ENCODE measurements around the gene CCDC141. TPM values are rescaled to one million over a fixed set of nuclear protein-coding genes. Genes with fewer than 3 reads are reported as not detected.
"Not testable (repeated sequence)": the region's sequence is repeated elsewhere in the genome, so short reads cannot be mapped to it uniquely, and the experiment has no call there.

CCDC141 gene
- total RNA-seq, 1 experiment from 2014 or later = 0.30 TPM

DNA sequence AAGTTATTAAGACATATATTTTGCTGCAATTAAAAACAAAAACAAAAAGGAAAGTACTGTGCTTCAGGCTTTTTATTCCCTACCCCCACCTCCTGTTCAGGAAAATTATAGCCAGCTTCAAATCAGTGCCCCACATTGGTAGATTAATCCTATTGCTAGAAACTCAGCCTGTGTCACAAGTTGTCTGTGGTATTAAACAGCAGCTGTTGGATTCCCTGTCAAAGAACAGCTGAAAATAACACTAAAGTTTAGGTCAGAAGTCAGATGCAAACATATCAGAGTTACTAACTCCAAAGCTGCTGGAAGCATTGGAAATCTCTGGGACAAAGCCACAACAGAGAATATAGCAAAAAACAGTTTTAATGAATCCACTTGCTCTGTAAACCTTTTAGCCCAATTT lies 818 bp upstream of the CCDC141 start:
- Histone ChIP-seq H3K4me3 (ENCODE audit: low read length) (no peak overlapping the region), H3K27ac (ENCODE audit: low read length) (no peak overlapping the region), H3K27me3 (ENCODE audit: low read length) (no peaks in the 10 kb centered on the region), H3K9ac (ENCODE audit: low read length) (no peak overlapping the region), H3K4me2 (ENCODE audit: low read depth, low read length, poor library complexity, severe bottlenecking) (no peak overlapping the region), H3K4me1 (ENCODE audit: low read length) (no peaks in the 10 kb centered on the region), H3K79me2 (ENCODE audit: low read length) (no peaks in the 10 kb centered on the region), H3K9me2 (replicated peaks; ENCODE audit: insufficient read depth, low read length) (no peaks in the 10 kb centered on the region), H4K20me1 (ENCODE audit: insufficient read depth, low read depth, low read length) (no peaks in the 10 kb centered on the region), H3K36me3 (ENCODE audit: insufficient read depth, low read length) (no peaks in the 10 kb centered on the region), H3K9me3 (ENCODE audit: low read length) (no peaks in the 10 kb centered on the region), H2AFZ (ENCODE audit: low read length) (no peak overlapping the region)
- no peak for DNase-seq

DNA sequence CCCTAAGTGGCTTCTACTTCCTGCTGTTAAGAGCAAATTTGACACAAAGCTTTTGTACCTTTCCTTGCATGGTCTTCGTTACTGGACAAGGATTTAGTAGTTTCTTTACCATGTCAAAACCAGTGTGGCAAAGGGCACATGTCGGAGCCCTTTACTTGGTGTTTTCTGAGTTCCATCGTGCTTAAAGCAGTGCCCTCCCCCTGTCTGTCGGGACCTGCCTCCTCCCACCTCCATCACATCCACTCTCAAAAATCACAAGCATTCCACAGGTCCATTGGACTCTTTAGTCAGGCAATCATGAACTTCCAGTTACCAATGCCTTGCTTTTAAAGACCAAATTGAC lies 763 bp downstream of the CCDC141 start:
- H3K27ac ChIP-seq (ENCODE audit: low read length) = no peak overlapping the region

DNA sequence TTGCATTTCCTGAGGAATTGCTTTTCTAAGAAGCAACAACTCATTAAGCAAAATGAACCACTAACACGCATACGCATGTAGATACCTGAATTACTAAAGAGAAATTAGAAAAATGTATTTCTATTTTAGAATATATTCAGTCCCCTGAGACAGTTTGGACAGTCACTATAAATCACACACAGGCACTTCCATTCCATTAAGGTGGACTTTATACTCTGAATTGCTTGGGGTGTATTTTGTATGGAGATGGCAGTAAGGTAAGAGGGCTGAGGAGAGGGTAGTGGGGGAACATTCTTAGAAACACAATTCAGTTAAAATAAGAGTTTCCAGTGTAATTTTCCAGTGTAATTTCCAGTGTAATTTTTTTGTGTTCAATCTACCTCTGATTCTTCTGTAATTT lies 1.8 kb downstream of the CCDC141 start:
- Histone ChIP-seq H3K27me3 (ENCODE audit: low read length) (no peaks in the 10 kb centered on the region), H2AFZ (ENCODE audit: low read length) (no peak overlapping the region), H3K9ac (ENCODE audit: low read length) (no peak overlapping the region), H3K27ac (ENCODE audit: low read length) (no peak overlapping the region), H3K36me3 (ENCODE audit: insufficient read depth, low read length) (no peaks in the 10 kb centered on the region), H4K20me1 (ENCODE audit: insufficient read depth, low read depth, low read length) (no peaks in the 10 kb centered on the region), H3K9me3 (ENCODE audit: low read length) (no peaks in the 10 kb centered on the region), H3K9me2 (replicated peaks; ENCODE audit: insufficient read depth, low read length) (no peaks in the 10 kb centered on the region), H3K79me2 (ENCODE audit: low read length) (no peaks in the 10 kb centered on the region), H3K4me2 (ENCODE audit: low read depth, low read length, poor library complexity, severe bottlenecking) (no peak overlapping the region), H3K4me1 (ENCODE audit: low read length) (no peaks in the 10 kb centered on the region), H3K4me3 (ENCODE audit: low read length) (no peak overlapping the region)
- no peak for DNase-seq

More for the DNA sequence above, 763 bp downstream of the CCDC141 start:
- H3K9ac ChIP-seq (ENCODE audit: low read length) = no peak overlapping the region
- no peaks in the 10 kb centered on the region for H3K79me2 ChIP-seq (ENCODE audit: low read length)
- no peak for DNase-seq
- no peaks in the 10 kb centered on the region for H3K27me3 ChIP-seq (ENCODE audit: low read length)
- H2AFZ ChIP-seq (ENCODE audit: low read length) = no peak overlapping the region
- H3K4me2 ChIP-seq (ENCODE audit: low read depth, low read length, poor library complexity, severe bottlenecking) = no peak overlapping the region
- no peaks in the 10 kb centered on the region for H3K9me2 ChIP-seq (replicated peaks; ENCODE audit: insufficient read depth, low read length)
- no peaks in the 10 kb centered on the region for H4K20me1 ChIP-seq (ENCODE audit: insufficient read depth, low read depth, low read length)
- no peaks in the 10 kb centered on the region for H3K36me3 ChIP-seq (ENCODE audit: insufficient read depth, low read length)
- no peaks in the 10 kb centered on the region for H3K4me1 ChIP-seq (ENCODE audit: low read length)
- no peaks in the 10 kb centered on the region for H3K9me3 ChIP-seq (ENCODE audit: low read length)
- H3K4me3 ChIP-seq (ENCODE audit: low read length) = no peak overlapping the region

DNA sequence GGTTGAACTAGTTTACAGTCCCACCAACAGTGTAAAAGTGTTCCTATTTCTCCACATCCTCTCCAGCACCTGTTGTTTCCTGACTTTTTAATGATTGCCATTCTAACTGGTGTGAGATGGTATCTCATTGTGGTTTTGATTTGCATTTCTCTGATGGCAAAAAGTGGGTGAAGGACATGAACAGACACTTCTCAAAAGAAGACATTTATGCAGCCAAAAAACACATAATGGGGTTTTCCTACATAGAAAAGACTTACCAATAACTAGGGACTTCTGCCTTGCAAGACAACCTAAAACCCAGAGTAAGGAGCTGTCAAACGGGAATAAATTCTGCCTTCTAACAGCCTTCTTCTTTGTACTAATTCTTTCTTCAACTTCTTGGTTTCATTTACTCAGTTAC lies 4.3 kb downstream of the CCDC141 start:
- H3K4me2 ChIP-seq (ENCODE audit: low read depth, low read length, poor library complexity, severe bottlenecking); H4K20me1 ChIP-seq (ENCODE audit: insufficient read depth, low read depth, low read length); DNase-seq; H3K27ac ChIP-seq (ENCODE audit: low read length); H3K79me2 ChIP-seq (ENCODE audit: low read length); H3K4me3 ChIP-seq (ENCODE audit: low read length); H3K4me1 ChIP-seq (ENCODE audit: low read length); H3K9me2 ChIP-seq (replicated peaks; ENCODE audit: insufficient read depth, low read length); H3K9ac ChIP-seq (ENCODE audit: low read length); H3K36me3 ChIP-seq (ENCODE audit: insufficient read depth, low read length); H3K9me3 ChIP-seq (ENCODE audit: low read length); H2AFZ ChIP-seq (ENCODE audit: low read length); H3K27me3 ChIP-seq (ENCODE audit: low read length): not testable (repeated sequence)

DNA sequence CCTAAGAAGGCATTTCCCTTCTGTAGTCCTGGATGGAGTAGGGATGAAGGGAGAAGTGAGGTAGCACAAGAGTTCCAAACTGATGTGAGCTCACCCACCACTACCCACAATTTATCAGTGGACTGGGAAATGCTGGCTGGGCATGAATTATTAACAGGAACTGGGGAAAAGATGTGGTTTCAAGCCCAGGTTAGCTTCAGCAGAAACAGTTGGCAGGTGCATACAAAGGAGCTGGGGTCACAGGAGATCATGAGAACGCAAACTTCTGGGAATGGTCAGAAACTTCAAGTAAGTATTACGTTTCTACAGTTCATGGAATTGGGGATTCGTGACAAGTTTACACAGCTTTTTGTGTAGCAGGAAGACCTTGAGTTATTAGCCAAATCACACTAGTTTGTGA lies 5.4 kb downstream of the CCDC141 start:
- H3K9me3 ChIP-seq (ENCODE audit: low read length) = no peaks in the 10 kb centered on the region
- no peak overlapping the region for H3K9ac ChIP-seq (ENCODE audit: low read length)
- H4K20me1 ChIP-seq (ENCODE audit: insufficient read depth, low read depth, low read length) = no peaks in the 10 kb centered on the region
- H3K27ac ChIP-seq (ENCODE audit: low read length) = no peak overlapping the region
- H2AFZ ChIP-seq (ENCODE audit: low read length) = no peak overlapping the region
- no peaks in the 10 kb centered on the region for H3K4me1 ChIP-seq (ENCODE audit: low read length)
- no peaks in the 10 kb centered on the region for H3K27me3 ChIP-seq (ENCODE audit: low read length)
- no peak overlapping the region for H3K4me2 ChIP-seq (ENCODE audit: low read depth, low read length, poor library complexity, severe bottlenecking)
- H3K9me2 ChIP-seq (replicated peaks; ENCODE audit: insufficient read depth, low read length) = no peaks in the 10 kb centered on the region; the same call in 1 of the 2 replicates
- no peak for DNase-seq
- H3K4me3 ChIP-seq (ENCODE audit: low read length) = no peak overlapping the region
- no peaks in the 10 kb centered on the region for H3K79me2 ChIP-seq (ENCODE audit: low read length)
- H3K36me3 ChIP-seq (ENCODE audit: insufficient read depth, low read length) = no peaks in the 10 kb centered on the region

DNA sequence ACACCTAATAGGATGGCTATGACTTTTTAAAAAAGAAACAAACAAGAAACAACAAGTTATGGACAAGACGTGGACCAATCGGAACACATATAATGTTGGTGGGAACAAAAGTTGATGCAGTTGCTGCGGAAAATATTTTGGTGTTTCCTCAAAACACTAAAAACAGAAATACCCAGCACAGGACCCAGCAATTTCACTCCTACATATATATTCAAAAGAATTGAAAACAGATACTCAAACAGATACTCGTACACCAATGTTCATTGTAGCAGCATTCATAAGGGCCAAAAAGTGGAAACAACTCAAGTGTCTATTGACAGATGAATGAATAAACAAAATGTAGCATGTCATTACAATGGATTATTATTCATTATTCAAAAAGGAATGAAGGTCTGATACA lies 12.1 kb downstream of the CCDC141 start:
- Histone ChIP-seq H3K79me2 (ENCODE audit: low read length) (no peaks in the 10 kb centered on the region), H3K9ac (ENCODE audit: low read length) (no peak overlapping the region), H4K20me1 (ENCODE audit: insufficient read depth, low read depth, low read length) (no peaks in the 10 kb centered on the region), H3K4me3 (ENCODE audit: low read length) (no peak overlapping the region), H3K4me1 (ENCODE audit: low read length) (no peaks in the 10 kb centered on the region), H3K36me3 (ENCODE audit: insufficient read depth, low read length) (no peaks in the 10 kb centered on the region), H3K9me2 (replicated peaks; ENCODE audit: insufficient read depth, low read length) (no peaks in the 10 kb centered on the region; the same call in 1 of the 2 replicates), H3K4me2 (ENCODE audit: low read depth, low read length, poor library complexity, severe bottlenecking) (no peak overlapping the region), H3K9me3 (ENCODE audit: low read length) (no peaks in the 10 kb centered on the region), H3K27me3 (ENCODE audit: low read length) (no peaks in the 10 kb centered on the region), H3K27ac (ENCODE audit: low read length) (no peak overlapping the region), H2AFZ (ENCODE audit: low read length) (no peak overlapping the region)
- DNase-seq = no peak

DNA sequence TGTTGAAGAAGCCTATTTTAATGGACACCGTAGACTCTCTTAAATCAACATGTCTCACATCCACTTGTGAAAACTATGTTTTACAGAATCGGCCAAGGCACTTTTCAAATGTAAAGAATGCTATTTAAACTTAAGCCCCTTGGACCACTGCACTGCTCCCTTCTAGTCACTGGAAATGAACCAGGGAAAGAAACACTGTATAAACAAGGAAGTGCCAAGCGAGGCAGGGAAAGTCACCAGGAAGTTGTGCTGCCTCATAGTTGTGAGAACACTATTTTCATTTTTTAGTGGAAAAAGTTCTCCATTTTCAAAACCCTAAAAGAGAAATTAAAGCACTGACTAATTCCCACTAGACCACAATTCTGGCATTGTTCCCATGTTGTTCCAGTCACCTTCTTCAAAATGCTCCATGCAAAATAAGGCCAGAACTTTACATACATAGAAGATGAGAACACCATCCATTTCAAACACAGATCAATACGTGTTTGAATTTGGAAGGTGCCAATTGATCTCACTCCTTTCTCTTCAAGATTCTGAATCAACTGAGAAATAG lies 13.5 kb downstream of the CCDC141 start:
- no peaks in the 10 kb centered on the region for H3K79me2 ChIP-seq (ENCODE audit: low read length)
- no peak overlapping the region for H3K9ac ChIP-seq (ENCODE audit: low read length)
- no peaks in the 10 kb centered on the region for H3K27me3 ChIP-seq (ENCODE audit: low read length)
- DNase-seq = no peak
- H3K36me3 ChIP-seq (ENCODE audit: insufficient read depth, low read length) = no peaks in the 10 kb centered on the region
- no peak overlapping the region for H3K4me2 ChIP-seq (ENCODE audit: low read depth, low read length, poor library complexity, severe bottlenecking)
- H3K4me3 ChIP-seq (ENCODE audit: low read length) = no peak overlapping the region
- no peaks in the 10 kb centered on the region for H3K9me3 ChIP-seq (ENCODE audit: low read length)
- H3K4me1 ChIP-seq (ENCODE audit: low read length) = no peaks in the 10 kb centered on the region
- no peaks in the 10 kb centered on the region; the same call in 1 of the 2 replicates for H3K9me2 ChIP-seq (replicated peaks; ENCODE audit: insufficient read depth, low read length)
- H3K27ac ChIP-seq (ENCODE audit: low read length) = no peak overlapping the region
- no peak overlapping the region for H2AFZ ChIP-seq (ENCODE audit: low read length)
- no peaks in the 10 kb centered on the region for H4K20me1 ChIP-seq (ENCODE audit: insufficient read depth, low read depth, low read length)

DNA sequence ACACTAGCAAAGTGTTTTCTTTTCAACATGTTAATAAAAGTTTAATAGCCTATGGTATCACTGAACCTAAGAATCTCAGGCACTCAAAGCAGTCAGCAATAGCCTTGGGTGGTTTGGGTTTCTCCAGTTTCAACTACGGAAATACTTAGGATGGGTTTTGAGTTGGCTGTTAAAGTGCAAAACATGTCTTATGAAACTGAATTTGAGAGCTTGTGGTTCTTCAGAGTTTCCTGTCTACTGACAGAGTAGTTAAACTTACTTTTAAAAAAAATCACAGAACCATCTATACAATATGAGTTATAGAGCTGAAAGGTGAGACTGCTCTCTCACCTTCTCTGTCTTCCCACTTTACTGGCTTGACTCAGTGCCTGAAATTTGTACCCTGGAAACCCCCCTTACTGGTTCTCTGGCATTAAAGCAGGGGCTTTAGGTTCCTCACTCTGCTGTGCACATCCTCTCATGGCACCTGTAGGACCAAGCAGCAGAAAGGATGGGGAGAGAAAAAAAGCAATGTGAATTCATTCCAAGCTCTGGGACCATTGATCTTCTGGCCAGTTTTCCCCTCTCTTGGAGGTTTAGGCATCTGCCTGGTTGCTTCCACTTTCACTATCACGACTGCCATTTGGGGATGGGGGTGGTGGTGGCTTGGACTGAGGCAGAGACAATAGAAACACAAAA lies 18.1 kb downstream of the CCDC141 start:
- no peaks in the 10 kb centered on the region for H3K9me3 ChIP-seq (ENCODE audit: low read length)
- H3K9ac ChIP-seq (ENCODE audit: low read length) = no peak overlapping the region
- H4K20me1 ChIP-seq (ENCODE audit: insufficient read depth, low read depth, low read length) = no peaks in the 10 kb centered on the region
- H3K4me1 ChIP-seq (ENCODE audit: low read length) = no peaks in the 10 kb centered on the region
- no peak for DNase-seq
- no peak overlapping the region for H3K27ac ChIP-seq (ENCODE audit: low read length)
- no peak overlapping the region for H3K4me3 ChIP-seq (ENCODE audit: low read length)
- H3K9me2 ChIP-seq (replicated peaks; ENCODE audit: insufficient read depth, low read length) = no peaks in the 10 kb centered on the region
- no peak overlapping the region for H2AFZ ChIP-seq (ENCODE audit: low read length)
- no peaks in the 10 kb centered on the region for H3K79me2 ChIP-seq (ENCODE audit: low read length)
- H3K36me3 ChIP-seq (ENCODE audit: insufficient read depth, low read length) = no peaks in the 10 kb centered on the region
- H3K4me2 ChIP-seq (ENCODE audit: low read depth, low read length, poor library complexity, severe bottlenecking) = no peak overlapping the region
- no peaks in the 10 kb centered on the region for H3K27me3 ChIP-seq (ENCODE audit: low read length)

Data from Karpas-422 (cell line).